ENCODE measurements around the gene NOL12. TPM values are rescaled to one million over a fixed set of nuclear protein-coding genes. Genes with fewer than 3 reads are reported as not detected.

Gene NOL12
- total RNA-seq, 4 donors from 2014 or later = 16.3 to 29.1 (median 20.2) TPM

DNA sequence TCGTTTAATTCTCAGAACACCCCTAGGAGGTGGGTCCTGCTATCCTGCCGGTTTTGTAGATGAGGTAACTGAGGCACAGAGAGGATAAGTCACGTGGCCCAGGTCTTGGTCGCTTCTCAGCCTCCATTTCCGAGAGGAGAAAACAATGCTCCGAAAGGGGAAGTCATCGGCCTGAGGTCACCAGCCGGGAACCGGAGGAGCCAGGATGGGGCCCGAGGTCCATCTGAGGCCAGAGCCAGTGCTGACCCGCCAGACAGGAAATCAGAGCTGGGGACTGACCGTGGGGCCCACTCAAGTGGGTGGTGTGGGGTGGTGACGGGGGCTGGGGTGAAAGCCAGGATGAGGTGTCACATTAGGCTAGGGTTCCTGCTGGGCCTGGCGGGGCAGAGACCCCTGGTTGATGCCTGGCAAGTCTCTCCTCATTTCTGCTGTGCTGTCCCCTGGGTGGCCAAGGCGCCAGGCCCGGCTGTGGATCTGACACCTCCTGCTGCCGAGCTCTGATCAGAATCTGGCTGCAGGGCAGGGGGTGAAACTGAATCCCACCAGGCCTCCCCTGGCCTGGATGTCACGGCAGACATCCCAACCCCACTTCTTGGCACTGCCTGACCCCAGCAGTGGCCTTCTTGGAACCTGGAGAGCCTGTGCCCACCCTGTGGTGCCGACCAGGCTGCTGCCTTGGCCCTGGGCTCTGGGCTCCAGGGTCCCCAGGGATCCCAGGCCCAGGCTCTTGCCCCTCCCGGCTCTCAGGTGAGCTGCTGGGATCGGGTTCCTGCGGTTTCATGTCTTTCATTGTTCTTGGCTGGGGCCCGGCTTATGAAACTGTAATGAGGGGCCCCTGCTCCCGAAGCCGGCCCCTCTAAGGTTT is 22.7 kb downstream of the NOL12 start:
- H3K9me3 ChIP-seq = no peaks in the 10 kb centered on the region
- H3K4me1 ChIP-seq = peaks cover 0 to 4% (median 0%) of the 10 kb centered on the region in 3 donors
- H3K27ac ChIP-seq = no peak overlapping the region
- no peak overlapping the region for H3K4me3 ChIP-seq
- no peaks in the 10 kb centered on the region for H3K36me3 ChIP-seq
- no peaks in the 10 kb centered on the region for H3K27me3 ChIP-seq
- WGBS, 2 donors (ENCODE audit: low coverage in 1 of 2) = 70 to 77% methylated on average over 6 to 9 of the region's 25 CpGs
- peak; percentile 50 for ATAC-seq
- TF ChIP-seq EP300 (IDR thresholded peaks at IDR 0.05) (no peak), POLR2AphosphoS5 (IDR thresholded peaks at IDR 0.05) (no peak), POLR2A (IDR thresholded peaks at IDR 0.05) (no peak)
- TF ChIP-seq, protein P1, sequence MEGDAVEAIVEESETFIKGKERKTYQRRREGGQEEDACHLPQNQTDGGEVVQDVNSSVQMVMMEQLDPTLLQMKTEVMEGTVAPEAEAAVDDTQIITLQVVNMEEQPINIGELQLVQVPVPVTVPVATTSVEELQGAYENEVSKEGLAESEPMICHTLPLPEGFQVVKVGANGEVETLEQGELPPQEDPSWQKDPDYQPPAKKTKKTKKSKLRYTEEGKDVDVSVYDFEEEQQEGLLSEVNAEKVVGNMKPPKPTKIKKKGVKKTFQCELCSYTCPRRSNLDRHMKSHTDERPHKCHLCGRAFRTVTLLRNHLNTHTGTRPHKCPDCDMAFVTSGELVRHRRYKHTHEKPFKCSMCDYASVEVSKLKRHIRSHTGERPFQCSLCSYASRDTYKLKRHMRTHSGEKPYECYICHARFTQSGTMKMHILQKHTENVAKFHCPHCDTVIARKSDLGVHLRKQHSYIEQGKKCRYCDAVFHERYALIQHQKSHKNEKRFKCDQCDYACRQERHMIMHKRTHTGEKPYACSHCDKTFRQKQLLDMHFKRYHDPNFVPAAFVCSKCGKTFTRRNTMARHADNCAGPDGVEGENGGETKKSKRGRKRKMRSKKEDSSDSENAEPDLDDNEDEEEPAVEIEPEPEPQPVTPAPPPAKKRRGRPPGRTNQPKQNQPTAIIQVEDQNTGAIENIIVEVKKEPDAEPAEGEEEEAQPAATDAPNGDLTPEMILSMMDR (IDR thresholded peaks at IDR 0.05) = no peak

DNA sequence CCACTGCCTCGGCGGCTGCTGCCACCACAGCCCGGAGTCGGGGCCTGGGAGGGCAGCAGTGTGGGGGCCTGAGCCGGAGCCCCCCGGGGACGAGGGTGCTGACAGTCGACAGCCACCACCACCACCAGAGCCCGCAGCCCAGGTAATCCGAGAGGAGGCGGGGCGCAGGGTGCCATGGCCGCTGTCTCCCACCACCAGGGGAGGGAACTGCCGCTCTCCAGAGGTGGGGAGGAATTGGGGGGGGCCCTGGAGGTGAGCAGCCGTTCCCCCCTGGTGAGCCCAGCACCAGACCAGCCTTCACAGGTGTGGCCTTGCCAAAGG is 23.3 kb downstream of the NOL12 start:
- H3K4me3 ChIP-seq = no peak overlapping the region

DNA sequence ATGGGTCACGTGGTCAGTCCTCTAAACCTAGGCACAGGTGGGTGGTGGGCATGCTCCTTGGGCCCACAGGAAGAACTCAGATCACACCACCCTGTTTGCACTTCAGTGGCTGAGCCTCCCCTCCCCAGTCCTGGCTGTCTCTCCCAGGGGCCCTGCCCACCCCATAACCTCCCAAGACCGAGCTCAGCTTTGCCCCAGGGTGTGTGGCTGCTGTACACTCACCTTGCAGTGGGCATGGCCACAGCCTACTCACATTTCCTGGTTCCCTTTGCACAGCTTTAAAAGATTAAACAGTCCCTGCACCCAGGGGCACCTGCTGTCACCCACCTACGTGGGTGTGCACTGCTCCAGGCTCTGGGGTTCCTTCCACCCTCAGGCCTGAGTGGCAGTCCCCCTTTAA is 24.5 kb downstream of the NOL12 start:
- Histone ChIP-seq H3K27me3 (no peaks in the 10 kb centered on the region), H3K36me3 (no peaks in the 10 kb centered on the region), H3K27ac (no peak overlapping the region), H3K9me3 (no peaks in the 10 kb centered on the region), H3K4me1 (peaks cover 0 to 4% (median 0%) of the 10 kb centered on the region in 3 donors), H3K4me3 (no peak overlapping the region)
- WGBS, 2 donors (ENCODE audit: low coverage in 1 of 2) = 92% methylated on average over 2 of the region's 3 CpGs; no CpG with 5 or more reads in 1 of the 2 donors
- ATAC-seq = no peak
- TF ChIP-seq POLR2AphosphoS5 (IDR thresholded peaks at IDR 0.05) = no peak
- TF ChIP-seq EP300 (IDR thresholded peaks at IDR 0.05) = no peak
- no peak for TF ChIP-seq POLR2A (IDR thresholded peaks at IDR 0.05)

More for the DNA sequence above, 23.3 kb downstream of the NOL12 start:
- TF ChIP-seq POLR2A (IDR thresholded peaks at IDR 0.05) (no peak), EP300 (IDR thresholded peaks at IDR 0.05) (no peak), POLR2AphosphoS5 (IDR thresholded peaks at IDR 0.05) (no peak)
- TF ChIP-seq, protein P1 (IDR thresholded peaks at IDR 0.05) = no peak
- WGBS, 2 donors (ENCODE audit: low coverage in 1 of 2) = no CpG with 5 or more reads among the region's 15 CpGs
- Histone ChIP-seq H3K4me1 (peaks cover 0 to 4% (median 0%) of the 10 kb centered on the region in 3 donors), H3K27me3 (no peaks in the 10 kb centered on the region), H3K36me3 (no peaks in the 10 kb centered on the region), H3K27ac (no peak overlapping the region), H3K9me3 (no peaks in the 10 kb centered on the region)
- no peak for ATAC-seq

DNA sequence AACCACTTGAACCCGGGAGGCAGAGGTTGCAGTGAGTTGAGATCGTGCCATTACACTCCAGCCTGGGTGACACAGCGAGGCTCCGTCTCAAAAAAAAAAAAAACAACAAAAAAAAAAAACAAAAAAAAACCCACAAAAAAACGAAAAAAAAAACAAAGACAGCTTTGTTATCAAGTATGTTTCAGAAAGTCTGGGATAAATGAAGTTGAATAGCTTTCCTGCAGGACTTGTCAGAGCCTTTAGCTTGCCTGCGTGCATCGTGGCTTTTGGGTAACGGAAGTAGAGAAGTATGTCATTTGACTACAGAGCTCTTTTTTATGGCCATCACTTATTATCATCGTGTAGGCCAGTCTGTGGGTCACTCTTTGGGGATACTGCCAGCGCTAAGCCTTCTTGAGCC is 25.3 kb downstream of the NOL12 start:
- Histone ChIP-seq H3K36me3 (no peaks in the 10 kb centered on the region), H3K4me1 (peaks cover 0 to 4% (median 0%) of the 10 kb centered on the region in 3 donors), H3K27me3 (no peaks in the 10 kb centered on the region), H3K4me3 (no peak overlapping the region), H3K27ac (no peak overlapping the region), H3K9me3 (no peaks in the 10 kb centered on the region)
- no peak for TF ChIP-seq POLR2A (IDR thresholded peaks at IDR 0.05)
- TF ChIP-seq EP300 (IDR thresholded peaks at IDR 0.05) = no peak
- TF ChIP-seq, protein P1 (IDR thresholded peaks at IDR 0.05) = no peak
- no peak for TF ChIP-seq POLR2AphosphoS5 (IDR thresholded peaks at IDR 0.05)
- WGBS, 2 donors (ENCODE audit: low coverage in 1 of 2) = 83% methylated on average over 5 to 8 of the region's 10 CpGs
- no peak for ATAC-seq

DNA sequence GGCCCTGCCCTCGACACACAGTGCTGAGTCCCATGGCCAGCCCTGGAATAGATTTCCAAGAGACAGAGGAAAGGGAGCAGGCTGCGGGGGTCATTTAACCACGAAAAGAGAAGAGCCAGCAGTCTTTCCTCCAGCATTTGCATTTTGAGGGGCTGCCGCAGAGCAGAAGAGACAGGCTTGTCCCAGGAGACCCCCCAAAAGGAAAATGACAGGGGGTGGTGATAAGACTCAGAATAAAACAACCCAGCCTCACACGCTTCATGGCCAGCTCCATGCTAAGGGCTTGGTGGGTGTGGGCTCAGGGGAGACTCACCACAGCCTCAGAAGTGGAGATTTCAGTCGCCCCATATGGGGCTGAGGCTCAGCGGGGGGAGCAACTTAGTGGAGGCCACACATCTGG is 27.6 kb downstream of the NOL12 start:
- Histone ChIP-seq H3K27me3 (no peaks in the 10 kb centered on the region), H3K9me3 (no peaks in the 10 kb centered on the region), H3K27ac (no peak overlapping the region), H3K36me3 (no peaks in the 10 kb centered on the region), H3K4me1 (peaks cover 0 to 2% (median 0%) of the 10 kb centered on the region in 3 donors), H3K4me3 (no peak overlapping the region)
- TF ChIP-seq, protein P1 (IDR thresholded peaks at IDR 0.05) = no peak
- TF ChIP-seq POLR2A (IDR thresholded peaks at IDR 0.05) (no peak), EP300 (IDR thresholded peaks at IDR 0.05) (no peak), POLR2AphosphoS5 (IDR thresholded peaks at IDR 0.05) (no peak)
- no peak for ATAC-seq
- WGBS, 2 donors (ENCODE audit: low coverage in 1 of 2) = 94% methylated on average over 3 of the region's 7 CpGs; no CpG with 5 or more reads in 1 of the 2 donors

All from gastroesophageal sphincter (tissue), 4 donors.